Keratinocyte (primary cell): ENCODE measurements around the gene ANKRD26.

Experiments used
- CTCF ChIP-seq, 3 experiments: IDR thresholded peaks in 1 of 3; conservative IDR thresholded peaks in 1 of 3; optimal IDR thresholded peaks in 1 of 3; 2 replicates in 2 of 3; 3 replicates in 1 of 3; pipeline versions ENCODE3 to v1.5.1; 2011; ENCODE audit warnings: low read length in 3 of 3, mild to moderate bottlenecking in 3 of 3, moderate library complexity in 2 of 3, control low read depth in 1 of 3, inconsistent platforms in 1 of 3; ENCODE audit not compliant: insufficient read depth in 2 of 3; ENCODE audit errors: extremely low read depth in 1 of 3
- EZH2 ChIP-seq: IDR thresholded peaks from one replicate; pipeline ENCODE4 v1.6.1; 2012; ENCODE audit warnings: inconsistent platforms, mild to moderate bottlenecking, low read length, moderate library complexity

GRCh38 chr10:26977635-26978034 is 122.7 kb downstream of the ANKRD26 start:
- TF ChIP-seq CTCF (optimal IDR thresholded peaks at IDR 0.05 in 1 of 3, IDR thresholded peaks at IDR 0.05 in 1 of 3, conservative IDR thresholded peaks at IDR 0.05 in 1 of 3; ENCODE audit: extremely low read depth in 1 of 3, insufficient read depth in 2 of 3, low read length in 3 of 3) (no peak), EZH2 (no peak)
